K562 (cell line): ENCODE data around the gene MVB12B. TPM values are rescaled to one million over a fixed set of nuclear protein-coding genes. Genes with fewer than 3 reads are reported as not detected.

Experiments
- ATAC-seq: fragments of 200-7000 bp; cut with Tn5 transposase; 3 replicates; pipeline ENCODE4 v1.9.1; 2020; ENCODE audit warnings: moderate library complexity
- BruUV-seq: library from RNA; stranded (reverse); fragments of 400-500 nt; replicated peaks from 2 replicates; lab custom pipeline; 2021; lab: Mats Ljungman, UMichigan
- CTCF ChIA-PET: fragments of 300-600 bp; formaldehyde crosslinking; extraction: SDS; loops from one replicate; lab custom pipeline; 2021; ENCODE audit warnings: low intra/inter-chr PET ratio; lab: Yijun Ruan, JAX
- POLR2A ChIA-PET: fragments of 300-600, 350-650 bp; sonication (Branson Sonifier 250); formaldehyde crosslinking; extraction: SDS; loops from one replicate; lab custom pipeline; 2021; ENCODE audit warnings: antibody characterized with exemption, inconsistent platforms; lab: Yijun Ruan, JAX
- DNase-seq, 4 experiments: peaks; one replicate each; pipeline versions ENCODE4 v3.0.0 to v3.0.0-alpha.2; 2011 to 2018; ENCODE audit warnings: low spot score in 3 of 4, mixed read lengths in 3 of 4; ENCODE audit errors: extremely low read depth in 1 of 4
- FAIRE-seq: peaks from 2 replicates; lab custom pipeline; 2011; peaks lifted over from hg19 to GRCh38; lab: Jason Lieb, UNC
- H2AFZ ChIP-seq: 2 replicates; pipeline ENCODE4 v1.6.0; 2011; ENCODE audit warnings: low read depth, low read length, control low read depth, inconsistent platforms
- H3K27ac ChIP-seq: fragments of 200-600 bp; 3 replicates; pipeline ENCODE4 v1.8.0; 2011; ENCODE audit warnings: low read depth, mild to moderate bottlenecking, control low read depth, inconsistent platforms, low read length, moderate library complexity, mixed read lengths; ENCODE audit errors: extremely low read depth
- H3K27me3 ChIP-seq, 2 experiments: fragments of 300-600 bp in 1 of 2; 2 replicates in 1 of 2; 3 replicates in 1 of 2; pipeline versions ENCODE4 v1.6.0 to v1.8.0; 2011; ENCODE audit warnings: inconsistent platforms in 2 of 2, low read length in 2 of 2, mild to moderate bottlenecking in 1 of 2, mixed read lengths in 1 of 2, moderate library complexity in 1 of 2; ENCODE audit not compliant: control insufficient read depth in 2 of 2, insufficient read depth in 2 of 2
- H3K36me3 ChIP-seq: fragments of 300-600 bp; 3 replicates; pipeline ENCODE4 v1.8.0; 2011; ENCODE audit warnings: mild to moderate bottlenecking, low read length, inconsistent platforms; ENCODE audit not compliant: control insufficient read depth, insufficient read depth
- H3K4me1 ChIP-seq, 2 experiments: fragments of 200-600 bp in 1 of 2; replicated peaks in 1 of 2; 2 replicates in 1 of 2; 3 replicates in 1 of 2; pipeline versions ENCODE4 v1.5.1 to v1.8.0; 2011; ENCODE audit warnings: inconsistent platforms in 2 of 2, low read length in 2 of 2, mild to moderate bottlenecking in 1 of 2, mixed read lengths in 1 of 2, moderate library complexity in 1 of 2; ENCODE audit not compliant: control insufficient read depth in 2 of 2, insufficient read depth in 2 of 2
- H3K4me2 ChIP-seq: 2 replicates; pipeline ENCODE4 v1.6.1; 2011; ENCODE audit warnings: low read length, control low read depth, inconsistent platforms, mixed read lengths; ENCODE audit not compliant: insufficient read depth
- H3K4me3 ChIP-seq: fragments of 200-600 bp; sonication (generic), shearing (Covaris generic); 2 replicates; pipeline ENCODE4 v1.5.1; 2016; ENCODE audit warnings: control low read depth, inconsistent platforms
- H3K79me2 ChIP-seq: fragments of 200-600 bp; 3 replicates; pipeline ENCODE4 v1.8.0; 2011; ENCODE audit warnings: low read length, inconsistent platforms; ENCODE audit not compliant: control insufficient read depth, insufficient read depth
- H3K9ac ChIP-seq, 2 experiments: 2 replicates each; pipeline versions ENCODE4 v1.6.0 to v1.6.1; 2011; ENCODE audit warnings: low read depth in 2 of 2, low read length in 2 of 2, control low read depth in 1 of 2, inconsistent platforms in 1 of 2, mild to moderate bottlenecking in 1 of 2, mixed read lengths in 1 of 2; ENCODE audit not compliant: insufficient read depth in 1 of 2
- H3K9me1 ChIP-seq: one replicate; pipeline ENCODE4 v1.6.0; 2011; ENCODE audit warnings: inconsistent platforms, mild to moderate bottlenecking, low read length, moderate library complexity; ENCODE audit not compliant: control insufficient read depth, insufficient read depth
- H3K9me3 ChIP-seq: replicated peaks from 2 replicates; pipeline ENCODE4 v1.5.1; 2011; ENCODE audit warnings: low read depth, low read length, inconsistent platforms; ENCODE audit not compliant: control insufficient read depth, insufficient read depth
- H4K20me1 ChIP-seq: replicated peaks from 2 replicates; pipeline ENCODE4 v1.6.1; 2011; ENCODE audit warnings: low read length, inconsistent platforms, mixed read lengths; ENCODE audit not compliant: control insufficient read depth, insufficient read depth
- CGGBP1 ChIP-seq: fragments of 250-450 bp; sonication (Bioruptor Pico); IDR thresholded peaks from 2 replicates; pipeline ENCODE4 v1.9.0; 2021; ENCODE audit warnings: mild to moderate bottlenecking
- CREB1 ChIP-seq, 2 experiments: sonication (generic) in 1 of 2; formaldehyde crosslinking in 1 of 2; IDR thresholded peaks; 2 replicates each; pipeline versions ENCODE4 v1.6.1 to v1.8.0; 2012 to 2022; ENCODE audit warnings: inconsistent platforms in 1 of 2, mild to moderate bottlenecking in 1 of 2, missing genetic modification reagents in 1 of 2, moderate library complexity in 1 of 2
- DIDO1 ChIP-seq: fragments of 450-650 bp; IDR thresholded peaks from 2 replicates; pipeline ENCODE4 v1.6.1; 2016; ENCODE audit warnings: low read depth, missing biosample characterization, missing genetic modification characterization
- DNMT1 ChIP-seq: fragments of 450-650 bp; IDR thresholded peaks from 2 replicates; pipeline ENCODE4 v1.6.1; 2016; ENCODE audit warnings: antibody characterized with exemption, mild to moderate bottlenecking
- EGR1 ChIP-seq: fragments of 450-650 bp; conservative IDR thresholded peaks from 2 replicates; pipeline ENCODE4 v1.6.1; 2017; ENCODE audit warnings: mild to moderate bottlenecking
- EZH2 ChIP-seq: IDR thresholded peaks from 2 replicates; pipeline ENCODE4 v1.6.1; 2012; ENCODE audit warnings: low read depth, mild to moderate bottlenecking, inconsistent platforms, low read length, borderline replicate concordance
- HDAC6 ChIP-seq: IDR thresholded peaks from 2 replicates; pipeline ENCODE4 v1.6.1; 2012; ENCODE audit warnings: low read depth, mild to moderate bottlenecking, control low read depth, inconsistent platforms, low read length, moderate library complexity
- OTX1 ChIP-seq: fragments of 450-650 bp; formaldehyde crosslinking; IDR thresholded peaks from 2 replicates; pipeline ENCODE4 v1.4.0; 2022; ENCODE audit warnings: mild to moderate bottlenecking
- PML ChIP-seq: IDR thresholded peaks from 2 replicates; pipeline ENCODE4 v1.6.1; 2012; ENCODE audit warnings: low read length, inconsistent platforms
- POLR2H ChIP-seq: IDR thresholded peaks from 2 replicates; pipeline ENCODE4 v1.6.1; 2016; ENCODE audit warnings: missing genetic modification characterization, low read depth, mild to moderate bottlenecking, control low read depth, missing compliant biosample characterization, moderate library complexity
- PTTG1 ChIP-seq: fragments of 450-650 bp; IDR thresholded peaks from 2 replicates; pipeline ENCODE4 v1.6.1; 2016; ENCODE audit warnings: low read depth, mild to moderate bottlenecking, missing genetic modification characterization, missing compliant biosample characterization
- RFX5 ChIP-seq: IDR thresholded peaks from 2 replicates; pipeline ENCODE4 v1.6.1; 2011; ENCODE audit warnings: low read depth, mild to moderate bottlenecking, improper control_type of control experiment, low read length
- SMARCC2 ChIP-seq: fragments of 450-650 bp; IDR thresholded peaks from 2 replicates; pipeline ENCODE4 v1.6.1; 2017; ENCODE audit warnings: antibody characterized with exemption, moderate library complexity, mild to moderate bottlenecking, low read depth
- XRCC4 ChIP-seq: IDR thresholded peaks from one replicate; pipeline ENCODE4 v1.6.1; 2011; ENCODE audit not compliant: insufficient read depth, insufficient read length; ENCODE audit errors: extremely low read depth
- ZNF174 ChIP-seq: fragments of 250-450 bp; sonication (Bioruptor Pico); IDR thresholded peaks from 2 replicates; pipeline ENCODE4 v1.4.0; 2020; ENCODE audit warnings: mild to moderate bottlenecking
- ZNF3 ChIP-seq: fragments of 250-450 bp; sonication (Bioruptor Pico); IDR thresholded peaks from 2 replicates; pipeline ENCODE4 v1.5.0; 2021; ENCODE audit warnings: mild to moderate bottlenecking, moderate library complexity
- ZNF561 ChIP-seq: fragments of 450-650 bp; formaldehyde crosslinking; conservative IDR thresholded peaks from 2 replicates; pipeline ENCODE4 v1.4.0; 2020; ENCODE audit warnings: mild to moderate bottlenecking, moderate library complexity
- WGBS: fragments of 100-300 bp; shearing (Covaris generic); methylation state at CpG from one replicate; pipeline ENCODE4 v1.1.6; 2016; ENCODE audit warnings: low coverage, mixed read lengths; ENCODE audit not compliant: insufficient coverage; ENCODE audit errors: missing lambda C conversion rate; 5-methylcytosine and 5-hydroxymethylcytosine counted together
- in situ Hi-C: fragments of 300-500 bp; cut with MboI; formaldehyde crosslinking; loops from 4 replicates; pipeline ENCODE4 v1.15.0; 2018; ENCODE audit warnings: inconsistent platforms, mixed read lengths
- intact Hi-C: fragments of 100-400 bp; cut with micrococcal nuclease; formaldehyde crosslinking; loops from 2 replicates; pipeline ENCODE4 v1.14.2; 2022
- polyA plus RNA-seq, 8 experiments: library from polyadenylated mRNA; depleted of rRNA in 4 of 8; stranded (reverse) in 5 of 8; unstranded in 3 of 8; fragments of >200 nt; fragmentation: Nextera tagmentation in 2 of 8; fragmentation: Illumina TruSeq in 1 of 8; extraction: Ambion mirVana in 2 of 8; extraction: Trizol in 1 of 8; gene quantifications; 2 replicates each; pipeline versions ENCODE4 v1.2.1 to v1.2.3, GENCODE V29; 2011 to 2014; ENCODE audit warnings: inconsistent platforms in 1 of 8, missing spikeins in 1 of 8
- total RNA-seq, 7 experiments: library from RNA; depleted of rRNA in 6 of 7; stranded (reverse); fragments of >200 nt in 6 of 7; fragmentation: Illumina TruSeq in 2 of 7; extraction: Trizol in 2 of 7; gene quantifications; 2 replicates each; pipeline versions ENCODE4 v1.2.1 to v1.2.3, GENCODE V29; 2011 to 2021; ENCODE audit warnings: low replicate concordance in 1 of 7
- TF ChIP-seq, protein P1 (sequence below), 3 experiments: fragments of 200-800 bp in 1 of 3; fragments of 250-450 bp in 1 of 3; fragments of 450-650 bp in 1 of 3; sonication (Bioruptor Pico) in 1 of 3; sonication (Bioruptor generic) in 1 of 3; formaldehyde crosslinking in 1 of 3; IDR thresholded peaks; 2 replicates each; pipeline versions ENCODE4 v1.6.1 to v1.8.0; 2016 to 2022; ENCODE audit warnings: mild to moderate bottlenecking in 2 of 3, missing genetic modification characterization in 2 of 3, missing compliant biosample characterization in 1 of 3, moderate library complexity in 1 of 3

MVB12B gene
- total and polyA plus RNA-seq, 9 of the 15 experiments (the other 6 are each of a cell fraction or from before 2014, with no cell fraction given), result not detected

- ATAC-seq (no peak), FAIRE-seq (no peak), DNase-seq (no peak)
- H3K27me3 ChIP-seq, result peaks cover 0 to 14% of the 10 kb centered on the region in 2 experiments; a peak in 2 of 5 replicates
- no TSS peak for BruUV-seq
- ChIA-PET POLR2A (no interaction called here), CTCF (no interaction called here)
- intact Hi-C loops (no loop called here), in situ Hi-C loops (no loop called here)
- no peaks in the 10 kb centered on the region for H3K9me1 ChIP-seq
- 4% methylated on average over 15 of the region's 16 CpGs for WGBS
- peaks cover 4% of the 10 kb centered on the region; the same call in 1 of the 2 replicates for H4K20me1 ChIP-seq
- H3K4me3 ChIP-seq, result no peak overlapping the region
- no peak overlapping the region for H3K4me2 ChIP-seq
- no peak overlapping the region for H2AFZ ChIP-seq
- H3K27ac ChIP-seq, result no peak overlapping the region
- H3K9ac ChIP-seq, result no peak overlapping the region
- H3K79me2 ChIP-seq, result no peaks in the 10 kb centered on the region
- no peaks in the 10 kb centered on the region for H3K9me3 ChIP-seq
- H3K36me3 ChIP-seq, result no peaks in the 10 kb centered on the region
- peaks cover 0 to 5% of the 10 kb centered on the region in 2 experiments; a peak in 1 of 5 replicates for H3K4me1 ChIP-seq
- TF ChIP-seq EZH2, result no peak
- TF ChIP-seq SMARCC2, result no peak
- no peak for TF ChIP-seq PTTG1
- TF ChIP-seq CREB1 (IDR thresholded peaks at IDR 0.05), result no peak
- no peak for TF ChIP-seq CREB1 (CRISPR knock-in tag; IDR thresholded peaks at IDR 0.05)
- TF ChIP-seq POLR2H, result no peak
- no peak for TF ChIP-seq ZNF3 (CRISPR knock-in tag)
- TF ChIP-seq DIDO1, result no peak
- TF ChIP-seq XRCC4, result no peak
- TF ChIP-seq RFX5, result no peak
- no peak for TF ChIP-seq ZNF174
- no peak for TF ChIP-seq ZNF561 (CRISPR knock-in tag)
- TF ChIP-seq EGR1, result no peak
- no peak for TF ChIP-seq HDAC6
- TF ChIP-seq PML, result no peak
- no peak for TF ChIP-seq CGGBP1 (CRISPR knock-in tag)
- TF ChIP-seq DNMT1, result no peak
- no peak for TF ChIP-seq OTX1 (CRISPR knock-in tag)
- TF ChIP-seq, protein P1, sequence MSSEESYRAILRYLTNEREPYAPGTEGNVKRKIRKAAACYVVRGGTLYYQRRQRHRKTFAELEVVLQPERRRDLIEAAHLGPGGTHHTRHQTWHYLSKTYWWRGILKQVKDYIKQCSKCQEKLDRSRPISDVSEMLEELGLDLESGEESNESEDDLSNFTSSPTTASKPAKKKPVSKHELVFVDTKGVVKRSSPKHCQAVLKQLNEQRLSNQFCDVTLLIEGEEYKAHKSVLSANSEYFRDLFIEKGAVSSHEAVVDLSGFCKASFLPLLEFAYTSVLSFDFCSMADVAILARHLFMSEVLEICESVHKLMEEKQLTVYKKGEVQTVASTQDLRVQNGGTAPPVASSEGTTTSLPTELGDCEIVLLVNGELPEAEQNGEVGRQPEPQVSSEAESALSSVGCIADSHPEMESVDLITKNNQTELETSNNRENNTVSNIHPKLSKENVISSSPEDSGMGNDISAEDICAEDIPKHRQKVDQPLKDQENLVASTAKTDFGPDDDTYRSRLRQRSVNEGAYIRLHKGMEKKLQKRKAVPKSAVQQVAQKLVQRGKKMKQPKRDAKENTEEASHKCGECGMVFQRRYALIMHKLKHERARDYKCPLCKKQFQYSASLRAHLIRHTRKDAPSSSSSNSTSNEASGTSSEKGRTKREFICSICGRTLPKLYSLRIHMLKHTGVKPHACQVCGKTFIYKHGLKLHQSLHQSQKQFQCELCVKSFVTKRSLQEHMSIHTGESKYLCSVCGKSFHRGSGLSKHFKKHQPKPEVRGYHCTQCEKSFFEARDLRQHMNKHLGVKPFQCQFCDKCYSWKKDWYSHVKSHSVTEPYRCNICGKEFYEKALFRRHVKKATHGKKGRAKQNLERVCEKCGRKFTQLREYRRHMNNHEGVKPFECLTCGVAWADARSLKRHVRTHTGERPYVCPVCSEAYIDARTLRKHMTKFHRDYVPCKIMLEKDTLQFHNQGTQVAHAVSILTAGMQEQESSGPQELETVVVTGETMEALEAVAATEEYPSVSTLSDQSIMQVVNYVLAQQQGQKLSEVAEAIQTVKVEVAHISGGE (CRISPR knock-in tag; IDR thresholded peaks at IDR 0.05), result no peak
Observed at GRCh38 chr9:126292736-126293521, 33.7 kb upstream of the MVB12B start.
